ENCODE measurements around the gene ERMAP.
"Not testable (repeated sequence)": the region's sequence is repeated elsewhere in the genome, so short reads cannot be mapped to it uniquely, and the experiment has no call there.

GRCh38 chr1:42856554-42856953 lies 39.6 kb downstream of the ERMAP start:
- TF ChIP-seq ESRRG (CRISPR knock-in tag; IDR thresholded peaks at IDR 0.05); RARB (CRISPR knock-in tag; IDR thresholded peaks at IDR 0.05); PATZ1 (CRISPR knock-in tag; IDR thresholded peaks at IDR 0.05; ENCODE audit: borderline replicate concordance); BACH2 (CRISPR knock-in tag; IDR thresholded peaks at IDR 0.05; ENCODE audit: borderline replicate concordance); ZNF565 (CRISPR knock-in tag; conservative IDR thresholded peaks at IDR 0.05; ENCODE audit: low read depth); POU6F1 (CRISPR knock-in tag; IDR thresholded peaks at IDR 0.05; ENCODE audit: borderline replicate concordance, low read depth); ZFP3 (CRISPR knock-in tag; IDR thresholded peaks at IDR 0.05); TOX (CRISPR knock-in tag; IDR thresholded peaks at IDR 0.05; ENCODE audit: borderline replicate concordance): not testable (repeated sequence)
